Activated CD8-positive, alpha-beta memory T cell treated with anti-CD3 and anti-CD28 coated beads, Interleukin-2, amount 50 U/mL, for 24 hours (primary cell): ENCODE data around the gene CD99.

Source experiments
- DNase-seq: peaks from one replicate; pipeline ENCODE4 v3.0.0-alpha.2; 2020; ENCODE audit errors: extremely low read depth

The CD99 gene

GRCh38 chrX:2698604-2699003, 7.5 kb downstream of the CD99 start:
- no peak for DNase-seq

- DNase-seq: no peak
Observed at GRCh38 chrX:2699959-2700358, 8.9 kb downstream of the CD99 start.

GRCh38 chrX:2700405-2701320, 9.6 kb downstream of the CD99 start:
- DNase-seq: no peak

- no peak for DNase-seq
Observed at GRCh38 chrX:2701600-2701999, 10.5 kb downstream of the CD99 start.

- DNase-seq: no peak
Observed at GRCh38 chrX:2703991-2704369, 12.9 kb downstream of the CD99 start.

- no peak for DNase-seq
Observed at GRCh38 chrX:2705046-2705832, 14.1 kb downstream of the CD99 start.

- DNase-seq: peak; percentile 57
Observed at GRCh38 chrX:2707334-2707760, 16.3 kb downstream of the CD99 start.

GRCh38 chrX:2708021-2708420, 16.9 kb downstream of the CD99 start:
- no peak for DNase-seq

- no peak for DNase-seq
Observed at GRCh38 chrX:2708592-2709188, 17.6 kb downstream of the CD99 start.

GRCh38 chrX:2709556-2709955, 18.5 kb downstream of the CD99 start:
- DNase-seq: no peak

GRCh38 chrX:2710041-2710840, 19.1 kb downstream of the CD99 start:
- DNase-seq: no peak

GRCh38 chrX:2711441-2711840, 20.3 kb downstream of the CD99 start:
- DNase-seq: no peak

GRCh38 chrX:2712428-2712827, 21.3 kb downstream of the CD99 start:
- no peak for DNase-seq

GRCh38 chrX:2712890-2713840, 22.1 kb downstream of the CD99 start:
- no peak for DNase-seq

GRCh38 chrX:2714551-2714950, 23.5 kb downstream of the CD99 start:
- no peak for DNase-seq

- no peak for DNase-seq
Observed at GRCh38 chrX:2715066-2715600, 24.0 kb downstream of the CD99 start.

GRCh38 chrX:2717312-2717711, 26.2 kb downstream of the CD99 start:
- DNase-seq: no peak

GRCh38 chrX:2718821-2719220, 27.7 kb downstream of the CD99 start:
- no peak for DNase-seq

- no peak for DNase-seq
Observed at GRCh38 chrX:2719774-2720447, 28.8 kb downstream of the CD99 start.
